Mesothelial cell of epicardium (in vitro differentiated cells): ENCODE measurements around the gene CEP250. TPM values are rescaled to one million over a fixed set of nuclear protein-coding genes. Genes with fewer than 3 reads are reported as not detected.

Experiments
- DNase-seq, 2 experiments: peaks; one replicate each; pipeline ENCODE4 v3.0.0; 2021; ENCODE audit warnings: low spot score in 2 of 2; ENCODE audit not compliant: unreplicated experiment in 2 of 2
- H3K27ac Mint-ChIP-seq: 2 replicates; pipeline ENCODE4 v1.8.0; 2021; ENCODE audit warnings: mixed read lengths
- H3K27me3 Mint-ChIP-seq: 2 replicates; pipeline ENCODE4 v1.8.0; 2021; ENCODE audit warnings: low read depth, mixed read lengths
- H3K36me3 Mint-ChIP-seq: 2 replicates; pipeline ENCODE4 v1.8.0; 2021; ENCODE audit warnings: mixed read lengths
- H3K4me1 Mint-ChIP-seq: 2 replicates; pipeline ENCODE4 v1.8.0; 2021; ENCODE audit warnings: mixed read lengths
- H3K4me3 Mint-ChIP-seq: 2 replicates; pipeline ENCODE4 v1.8.0; 2021; ENCODE audit warnings: mild to moderate bottlenecking, moderate library complexity, mixed read lengths
- H3K9me3 Mint-ChIP-seq: 2 replicates; pipeline ENCODE4 v1.8.0; 2021; ENCODE audit warnings: mixed read lengths
- total RNA-seq: library from RNA; stranded (reverse); gene quantifications from 3 replicates; pipeline ENCODE4 v1.2.1, GENCODE V29; 2021
- TF ChIP-seq, protein P1 (sequence below): fragments of 200-600 bp; sonication (generic); IDR thresholded peaks from one replicate; pipeline ENCODE4 v1.5.0; 2021; ENCODE audit warnings: antibody characterized with exemption; ENCODE audit not compliant: unreplicated experiment

CEP250 gene
- total RNA-seq, 1 donor from 2014 or later, result 65.5 TPM

DNA sequence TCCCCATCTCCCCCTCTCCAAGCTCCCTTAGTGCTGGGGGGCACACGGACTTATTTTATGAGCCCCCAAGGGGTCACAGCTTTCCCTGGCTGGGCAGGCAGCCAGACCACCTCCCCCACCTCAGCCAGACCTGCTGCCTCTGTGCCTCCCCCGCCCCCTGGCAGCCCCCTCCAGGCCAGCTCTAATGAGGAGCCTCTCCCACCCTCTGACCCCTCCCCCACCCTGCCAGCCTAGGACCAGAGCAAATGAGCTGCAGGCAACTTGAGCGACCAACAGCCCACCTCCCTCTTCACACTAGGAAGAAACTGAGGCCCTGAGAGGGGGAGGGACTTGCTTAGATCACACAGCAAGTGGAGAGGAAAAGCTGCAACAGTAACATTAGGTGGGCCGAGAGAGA lies 19.2 kb upstream of the CEP250 start:
- H3K27ac Mint-ChIP-seq, result no peak overlapping the region
- H3K36me3 Mint-ChIP-seq, result no peaks in the 10 kb centered on the region
- H3K4me3 Mint-ChIP-seq, result no peak overlapping the region
- no peaks in the 10 kb centered on the region for H3K27me3 Mint-ChIP-seq
- H3K9me3 Mint-ChIP-seq, result no peaks in the 10 kb centered on the region
- DNase-seq, result no peak
- peaks cover 38% of the 10 kb centered on the region for H3K4me1 Mint-ChIP-seq
- TF ChIP-seq, protein P1, sequence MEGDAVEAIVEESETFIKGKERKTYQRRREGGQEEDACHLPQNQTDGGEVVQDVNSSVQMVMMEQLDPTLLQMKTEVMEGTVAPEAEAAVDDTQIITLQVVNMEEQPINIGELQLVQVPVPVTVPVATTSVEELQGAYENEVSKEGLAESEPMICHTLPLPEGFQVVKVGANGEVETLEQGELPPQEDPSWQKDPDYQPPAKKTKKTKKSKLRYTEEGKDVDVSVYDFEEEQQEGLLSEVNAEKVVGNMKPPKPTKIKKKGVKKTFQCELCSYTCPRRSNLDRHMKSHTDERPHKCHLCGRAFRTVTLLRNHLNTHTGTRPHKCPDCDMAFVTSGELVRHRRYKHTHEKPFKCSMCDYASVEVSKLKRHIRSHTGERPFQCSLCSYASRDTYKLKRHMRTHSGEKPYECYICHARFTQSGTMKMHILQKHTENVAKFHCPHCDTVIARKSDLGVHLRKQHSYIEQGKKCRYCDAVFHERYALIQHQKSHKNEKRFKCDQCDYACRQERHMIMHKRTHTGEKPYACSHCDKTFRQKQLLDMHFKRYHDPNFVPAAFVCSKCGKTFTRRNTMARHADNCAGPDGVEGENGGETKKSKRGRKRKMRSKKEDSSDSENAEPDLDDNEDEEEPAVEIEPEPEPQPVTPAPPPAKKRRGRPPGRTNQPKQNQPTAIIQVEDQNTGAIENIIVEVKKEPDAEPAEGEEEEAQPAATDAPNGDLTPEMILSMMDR, result no peak

DNA sequence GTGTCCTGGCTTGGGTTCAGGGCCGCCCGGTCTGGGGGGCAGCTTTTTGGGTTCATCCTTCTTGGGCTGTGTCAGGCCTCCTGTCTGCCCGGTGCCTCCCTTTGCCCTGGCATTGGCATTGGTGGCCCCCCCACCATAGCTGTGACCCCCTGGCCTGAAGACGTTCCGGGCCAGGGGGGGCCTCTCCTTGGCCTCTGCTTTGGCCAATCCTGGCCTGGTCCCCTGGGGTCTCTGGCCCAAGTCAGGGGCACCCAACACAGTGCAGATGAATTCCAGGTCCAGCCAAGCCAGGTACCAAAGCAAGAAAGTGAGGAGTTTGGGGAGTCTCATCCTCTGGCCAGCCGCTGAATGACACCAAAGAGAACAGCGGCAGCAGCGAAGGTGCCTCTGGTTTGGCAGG lies 17.8 kb upstream of the CEP250 start:
- peaks cover 38% of the 10 kb centered on the region for H3K4me1 Mint-ChIP-seq
- DNase-seq, result no peak
- no peaks in the 10 kb centered on the region for H3K36me3 Mint-ChIP-seq
- no peaks in the 10 kb centered on the region for H3K9me3 Mint-ChIP-seq
- TF ChIP-seq, protein P1, result no peak
- H3K27me3 Mint-ChIP-seq, result no peaks in the 10 kb centered on the region
- peak overlapping the region; percentile 96 for H3K27ac Mint-ChIP-seq
- peak overlapping the region; percentile 52 for H3K4me3 Mint-ChIP-seq

DNA sequence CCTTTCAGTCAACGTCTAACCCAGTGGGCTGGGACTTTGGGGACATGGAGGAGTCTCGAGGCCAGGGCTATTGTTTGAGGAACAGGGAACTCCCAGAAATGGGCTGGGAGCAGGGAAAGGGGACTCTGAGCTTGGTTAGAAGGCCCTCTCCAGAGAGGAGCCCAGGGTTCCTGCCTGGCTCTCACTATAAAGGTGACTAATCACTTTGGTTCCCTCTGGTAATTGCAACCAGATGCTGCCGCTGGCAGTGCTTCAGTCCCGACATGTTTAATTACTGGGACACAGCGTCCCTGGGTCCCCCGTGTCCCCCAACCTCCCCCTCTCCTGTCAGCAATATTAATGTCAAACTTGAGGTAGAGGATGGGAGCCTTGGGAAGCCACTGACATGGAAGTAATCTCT lies 12.4 kb upstream of the CEP250 start:
- H3K4me3 Mint-ChIP-seq, result no peak overlapping the region
- TF ChIP-seq, protein P1, result no peak
- no peaks in the 10 kb centered on the region for H3K36me3 Mint-ChIP-seq
- peaks cover 20% of the 10 kb centered on the region for H3K4me1 Mint-ChIP-seq
- peak overlapping the region; percentile 53 for H3K27ac Mint-ChIP-seq
- no peaks in the 10 kb centered on the region for H3K27me3 Mint-ChIP-seq
- no peaks in the 10 kb centered on the region for H3K9me3 Mint-ChIP-seq
- no peak for DNase-seq

DNA sequence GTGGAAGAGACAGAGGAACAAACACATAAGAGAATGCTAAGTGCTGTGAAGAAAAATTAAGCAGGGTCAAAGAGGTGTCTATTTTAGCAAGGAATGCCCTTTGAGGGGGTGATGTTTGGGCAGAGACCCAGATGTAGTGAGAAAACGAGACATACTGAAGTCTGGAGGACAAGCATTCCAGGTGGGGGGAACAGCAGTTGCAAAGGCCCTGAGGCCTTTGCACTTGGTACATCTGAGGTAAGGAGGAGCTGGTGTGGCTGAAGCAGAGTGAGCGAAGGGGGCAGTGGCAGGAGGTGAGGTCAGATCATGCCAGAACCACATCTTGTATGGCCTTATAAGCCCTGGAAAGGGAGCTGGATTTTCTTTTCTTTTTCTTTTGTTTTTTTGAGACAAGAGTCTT lies 11.2 kb upstream of the CEP250 start:
- no peak overlapping the region for H3K4me3 Mint-ChIP-seq
- H3K27ac Mint-ChIP-seq, result no peak overlapping the region
- H3K36me3 Mint-ChIP-seq, result no peaks in the 10 kb centered on the region
- no peak for DNase-seq
- TF ChIP-seq, protein P1, result no peak
- H3K4me1 Mint-ChIP-seq, result peaks cover 8% of the 10 kb centered on the region
- no peaks in the 10 kb centered on the region for H3K9me3 Mint-ChIP-seq
- no peaks in the 10 kb centered on the region for H3K27me3 Mint-ChIP-seq

DNA sequence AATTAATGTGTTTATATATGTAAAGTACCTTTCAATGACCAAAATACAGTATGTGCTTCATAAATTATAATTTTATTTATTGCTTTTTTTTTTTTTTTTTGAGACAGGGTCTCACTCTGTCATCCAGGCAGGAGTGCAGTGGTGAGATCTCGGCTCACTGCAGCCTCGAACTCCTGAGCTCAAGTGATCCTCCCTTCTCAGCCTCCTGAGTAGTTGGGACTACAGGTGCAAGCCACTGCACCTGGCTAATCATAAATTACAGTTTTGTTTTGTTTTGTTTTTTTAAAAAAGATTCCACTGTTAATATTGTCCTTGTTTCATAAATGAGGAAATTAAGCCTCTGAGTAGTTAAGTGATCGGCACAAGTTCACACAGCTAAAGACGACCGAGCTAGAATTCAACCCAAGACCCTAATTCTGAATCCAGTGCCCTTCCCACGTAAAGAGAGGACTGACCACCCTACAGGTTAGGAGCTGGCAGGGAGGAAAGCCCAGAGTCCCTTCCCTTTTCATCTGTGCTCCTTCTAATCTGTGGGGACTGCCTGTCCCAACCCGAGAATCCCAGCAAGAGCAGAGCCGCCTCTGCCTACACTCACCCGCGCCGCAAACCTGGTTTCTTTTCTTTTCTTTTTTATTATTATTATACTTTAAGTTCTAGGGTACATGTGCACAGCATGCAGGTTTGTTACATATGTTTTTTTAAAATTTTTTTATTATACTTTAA lies 8.9 kb upstream of the CEP250 start:
- TF ChIP-seq, protein P1, result no peak
- Mint-ChIP-seq H3K27me3 (no peaks in the 10 kb centered on the region), H3K4me3 (peak overlapping the region; percentile 41), H3K9me3 (no peaks in the 10 kb centered on the region), H3K36me3 (no peaks in the 10 kb centered on the region), H3K27ac (no peak overlapping the region), H3K4me1 (peaks cover 14% of the 10 kb centered on the region)
- no peak for DNase-seq
